HG03575 (cell line): Measurements from ENCODE around the gene ZNF462.

Experiments used
- ATAC-seq: cut with Tn5 transposase; IDR thresholded peaks from one replicate; pipeline ENCODE4 v1.9.1; 2021; ENCODE audit not compliant: unreplicated experiment, insufficient number of reproducible peaks, low FRiP score; ENCODE audit errors: extremely low read depth

Gene ZNF462

GRCh38 chr9:106947106-106947900 lies 84.3 kb downstream of the ZNF462 start:
- ATAC-seq, result no peak

- no peak for ATAC-seq
Measured at GRCh38 chr9:106953174-106953573, 90.2 kb downstream of the ZNF462 start.

- ATAC-seq, result no peak
Measured at GRCh38 chr9:106954558-106954957, 91.6 kb downstream of the ZNF462 start.

- ATAC-seq, result no peak
Measured at GRCh38 chr9:106954974-106955850, 92.2 kb downstream of the ZNF462 start.

DNA sequence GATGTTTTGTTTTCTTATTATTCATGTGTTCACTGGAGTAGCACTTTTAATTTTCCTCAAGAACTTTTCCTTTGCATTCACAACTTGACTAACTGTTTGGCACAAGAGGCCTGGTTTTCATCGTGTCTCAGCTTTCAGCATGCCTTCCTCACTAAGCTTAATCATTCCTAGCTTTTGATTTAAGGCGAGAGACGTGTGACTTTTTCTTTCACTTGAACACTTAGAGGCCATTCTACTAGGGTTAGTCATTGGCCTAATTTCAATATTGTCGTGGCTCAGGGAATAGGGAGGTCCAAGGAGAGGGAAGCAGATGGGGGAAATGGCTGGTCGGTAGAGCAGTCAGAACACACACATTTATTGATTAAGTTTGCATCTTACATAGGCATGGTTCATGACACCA lies 94.0 kb downstream of the ZNF462 start:
- ATAC-seq, result no peak

- ATAC-seq, result no peak
Measured at GRCh38 chr9:106958955-106959657, 96.1 kb downstream of the ZNF462 start.

DNA sequence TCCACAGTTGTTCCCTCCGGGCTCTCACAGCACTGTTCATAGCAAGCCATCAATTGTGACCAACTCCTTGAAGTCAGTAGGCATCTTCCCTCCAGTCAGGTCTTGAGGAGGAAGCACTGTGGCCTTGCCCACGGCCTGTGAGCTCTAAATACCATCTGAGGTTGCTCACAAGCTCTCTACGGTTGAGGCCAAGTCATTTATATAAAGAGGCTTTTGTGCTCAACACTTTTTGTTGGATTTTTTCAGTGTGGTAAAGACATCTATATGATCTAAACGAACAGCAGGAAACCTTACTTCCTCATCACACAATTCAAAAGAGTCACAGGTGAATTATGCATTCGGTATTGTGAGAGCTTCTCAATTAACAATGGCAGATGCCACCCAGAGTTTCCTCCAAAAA lies 97.3 kb downstream of the ZNF462 start:
- no peak for ATAC-seq

DNA sequence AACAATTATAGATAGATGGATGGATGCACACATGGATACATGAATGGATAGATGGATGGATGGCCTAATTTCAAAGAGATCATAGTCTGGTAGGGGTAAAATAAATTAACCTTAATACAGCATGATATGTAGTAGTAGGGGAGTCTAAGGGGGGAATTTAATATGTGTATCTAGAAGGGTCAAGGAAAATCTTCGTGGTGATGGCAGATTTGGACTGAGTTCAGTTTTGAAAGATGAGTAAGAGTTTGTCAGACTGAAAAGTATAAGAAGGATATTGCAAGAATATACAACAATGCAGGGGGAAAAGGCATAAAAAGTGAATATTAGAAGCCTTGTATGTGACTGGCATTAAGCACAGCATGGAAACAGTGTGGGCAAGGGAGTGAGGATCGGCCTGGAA lies 98.7 kb downstream of the ZNF462 start:
- no peak for ATAC-seq

DNA sequence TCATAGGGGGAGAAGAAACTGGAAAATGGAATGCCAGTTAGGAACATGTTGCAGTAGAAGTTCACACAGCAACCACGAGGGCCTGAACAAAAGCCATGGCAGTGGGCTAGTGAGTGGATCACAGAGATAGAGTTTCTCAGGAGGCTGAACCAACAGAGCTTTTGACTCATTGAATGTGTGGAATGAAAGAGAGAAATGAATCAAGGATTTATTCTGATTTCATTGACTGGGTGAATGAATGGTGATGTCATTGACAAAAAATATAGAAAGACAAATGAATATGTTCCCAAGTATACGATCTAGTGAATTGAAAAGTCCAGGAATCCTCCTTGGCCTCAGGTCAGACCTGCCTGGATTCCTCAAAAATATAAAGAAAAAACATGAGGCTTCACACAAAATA lies 99.2 kb downstream of the ZNF462 start:
- ATAC-seq, result no peak

DNA sequence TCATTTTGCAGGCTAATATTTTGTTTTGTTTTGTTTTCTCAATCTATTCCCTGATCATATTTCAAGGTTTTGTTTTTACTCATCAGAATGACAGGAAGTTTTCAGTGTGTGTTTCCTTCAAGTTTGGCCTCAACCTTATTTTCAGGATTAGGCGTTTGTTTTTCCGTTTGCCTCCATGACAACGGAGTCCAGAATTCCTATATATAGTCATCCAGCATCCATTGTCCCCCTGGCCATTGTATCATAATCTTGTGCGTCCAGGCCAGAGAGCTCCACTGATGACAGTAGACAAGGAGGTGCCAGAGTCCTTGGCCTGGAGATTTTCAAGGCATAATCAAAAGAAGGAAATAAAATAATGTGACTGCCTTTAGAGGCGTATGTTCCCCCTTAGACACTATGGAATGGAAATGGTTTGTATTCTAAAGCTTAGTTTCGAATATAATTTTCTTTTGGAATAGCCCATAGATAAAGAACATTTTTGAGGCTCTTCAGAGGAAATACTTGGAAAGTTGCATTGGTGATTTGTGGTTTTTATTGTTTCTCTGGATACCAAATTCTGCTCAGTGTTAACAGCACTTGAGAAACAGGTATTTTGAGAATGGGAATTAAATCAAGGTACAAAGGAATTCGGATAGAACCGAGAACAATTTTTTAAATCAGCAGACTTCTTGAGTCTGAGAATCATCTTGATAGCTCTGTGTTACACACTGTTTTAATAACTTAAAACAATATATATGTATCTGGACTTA lies 99.8 kb downstream of the ZNF462 start:
- ATAC-seq, result no peak

DNA sequence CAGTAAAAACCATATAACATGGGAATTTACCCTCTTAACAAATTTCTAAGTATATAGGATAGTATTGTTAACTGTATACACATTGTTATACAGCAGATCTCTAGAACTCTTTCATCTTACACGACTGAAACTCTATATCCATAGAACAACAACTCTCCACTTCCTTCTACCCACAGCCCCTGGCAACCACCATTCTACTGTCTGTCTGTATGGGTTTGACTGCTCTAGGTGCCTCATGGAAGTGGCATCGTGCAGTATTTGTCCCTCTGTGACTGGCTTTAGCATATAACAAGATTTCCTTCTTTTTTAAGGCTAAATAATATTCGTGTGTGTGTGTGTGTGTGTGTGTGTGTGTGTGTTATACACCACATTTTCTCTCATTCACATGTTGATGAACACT lies 100.7 kb downstream of the ZNF462 start:
- ATAC-seq, result no peak

DNA sequence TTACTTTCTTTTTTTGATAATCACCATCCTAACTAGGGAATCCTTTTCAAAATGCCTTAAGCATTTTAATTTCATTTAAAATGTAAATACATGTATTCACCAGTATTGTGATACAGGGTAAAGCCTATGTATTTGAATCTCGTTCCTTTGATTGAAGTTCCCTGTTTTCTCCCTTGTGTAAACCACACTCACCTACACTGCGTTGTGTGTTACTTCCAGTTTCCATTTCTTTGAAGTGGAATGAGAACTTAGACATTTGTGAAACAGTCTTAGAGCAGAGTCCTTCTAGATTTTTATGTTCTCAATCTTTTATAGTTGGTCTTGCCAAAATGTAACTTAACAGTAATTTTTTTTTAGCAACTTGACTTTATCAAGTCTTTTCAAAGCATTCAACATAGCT lies 101.4 kb downstream of the ZNF462 start:
- no peak for ATAC-seq

GRCh38 chr9:106964822-106965525 lies 102.0 kb downstream of the ZNF462 start:
- no peak for ATAC-seq

- ATAC-seq, result no peak
Measured at GRCh38 chr9:106966481-106966880, 103.5 kb downstream of the ZNF462 start.

DNA sequence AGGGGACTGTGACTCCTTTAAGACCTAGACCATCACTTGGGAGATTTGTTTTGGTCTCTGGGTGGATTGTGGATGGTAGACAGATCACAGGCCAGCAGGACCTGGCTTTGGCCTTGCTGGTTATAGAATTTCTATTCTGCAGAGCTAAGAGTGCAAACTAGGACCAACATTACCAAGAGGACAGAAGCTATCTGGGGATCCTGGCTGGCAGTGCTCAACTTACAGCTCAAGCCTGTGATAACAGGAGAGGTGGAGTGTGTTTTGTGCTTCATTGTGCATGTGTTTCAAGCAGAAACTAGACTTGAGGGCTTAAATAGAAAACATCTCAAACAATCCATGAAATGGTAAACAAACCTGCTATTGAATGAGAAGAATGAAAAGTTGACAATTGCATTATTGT lies 106.7 kb downstream of the ZNF462 start:
- ATAC-seq, result no peak

GRCh38 chr9:106970219-106970975 lies 107.4 kb downstream of the ZNF462 start:
- no peak for ATAC-seq

GRCh38 chr9:106970976-106971457 lies 108.1 kb downstream of the ZNF462 start:
- no peak for ATAC-seq

DNA sequence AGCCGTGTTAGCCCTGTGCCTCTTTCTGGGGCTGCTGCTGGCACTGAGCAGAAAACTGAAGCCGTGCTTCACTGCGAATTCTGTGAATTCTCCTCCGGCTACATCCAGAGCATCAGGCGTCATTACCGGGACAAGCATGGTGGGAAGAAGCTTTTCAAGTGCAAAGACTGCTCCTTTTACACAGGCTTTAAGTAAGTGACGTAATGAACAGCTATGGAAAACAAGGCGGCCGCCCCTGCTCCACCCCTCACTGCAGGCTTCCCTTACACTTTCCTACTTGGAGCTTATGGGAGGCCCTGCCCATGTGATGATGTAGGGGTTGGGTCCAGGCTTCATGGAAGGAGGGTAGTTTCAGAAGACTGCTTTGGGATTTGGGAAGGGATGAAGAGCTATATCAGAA lies 109.1 kb downstream of the ZNF462 start:
- ATAC-seq, result no peak
